HG02642 (cell line): ENCODE measurements around the gene SCAPER.
"Not testable (repeated sequence)": the region's sequence is repeated elsewhere in the genome, so short reads cannot be mapped to it uniquely, and the experiment has no call there.

ENCODE experiments used
- ATAC-seq: cut with Tn5 transposase; IDR thresholded peaks from one replicate; pipeline ENCODE4 v1.9.1; 2021; ENCODE audit warnings: mild to moderate bottlenecking; ENCODE audit not compliant: unreplicated experiment, poor library complexity

Gene SCAPER

DNA sequence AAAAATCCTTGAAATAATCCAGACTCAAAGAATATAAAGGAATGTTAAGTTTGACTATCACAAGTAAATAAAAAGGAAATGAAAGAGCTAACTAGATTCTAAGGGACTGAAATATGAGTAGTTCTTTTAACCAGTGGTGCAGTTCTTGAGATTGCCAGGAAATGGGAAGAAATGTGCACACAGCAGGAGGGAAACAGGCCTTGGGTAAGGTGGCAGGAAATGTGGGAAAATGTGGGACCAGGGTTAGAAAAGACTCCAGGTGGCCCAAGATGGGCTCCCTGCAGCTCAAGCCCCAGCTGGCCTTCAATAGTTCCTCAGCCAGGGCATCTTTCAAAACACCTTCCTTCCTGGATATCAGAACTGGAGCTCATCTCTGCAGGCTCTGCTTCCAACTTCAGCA is 387.2 kb downstream of the SCAPER start:
- no peak for ATAC-seq

DNA sequence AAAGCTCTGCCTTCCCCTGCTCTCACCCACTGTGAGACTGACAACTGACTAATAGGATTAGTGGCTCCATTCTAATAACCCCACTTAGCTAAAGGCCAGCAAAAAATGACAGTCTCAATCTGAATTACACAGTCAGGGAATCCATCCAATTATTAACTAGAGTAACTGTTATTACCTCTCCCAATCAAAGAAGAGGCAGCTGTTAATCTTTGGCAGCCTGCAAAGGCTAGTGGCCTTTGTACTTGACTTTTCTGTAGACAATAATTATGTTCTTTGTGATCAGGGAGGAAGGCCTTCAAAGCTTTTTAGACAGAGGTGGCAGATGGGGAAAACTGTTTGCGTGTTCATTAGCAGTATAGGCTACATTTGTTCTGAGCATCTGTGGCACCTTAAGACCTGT is 390.9 kb downstream of the SCAPER start:
- ATAC-seq: no peak

DNA sequence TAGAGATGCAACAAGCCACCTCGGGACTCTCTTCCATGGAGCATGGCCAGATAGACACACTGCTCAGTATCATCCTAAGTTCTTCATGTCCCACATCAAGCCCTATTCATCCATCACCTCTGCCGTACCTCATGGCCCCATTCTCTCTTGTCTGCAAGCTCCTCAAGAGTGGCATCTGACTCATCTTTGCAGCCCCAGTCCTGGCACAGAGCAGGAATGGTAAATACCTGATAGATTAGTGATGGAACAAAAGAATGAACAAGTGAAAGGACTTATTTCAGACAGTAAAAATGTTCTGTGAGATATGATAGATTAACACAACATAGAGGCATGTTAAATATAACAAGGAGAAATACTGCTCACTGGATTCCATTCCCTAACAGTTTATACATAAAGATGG is 392.2 kb downstream of the SCAPER start:
- no peak for ATAC-seq

DNA sequence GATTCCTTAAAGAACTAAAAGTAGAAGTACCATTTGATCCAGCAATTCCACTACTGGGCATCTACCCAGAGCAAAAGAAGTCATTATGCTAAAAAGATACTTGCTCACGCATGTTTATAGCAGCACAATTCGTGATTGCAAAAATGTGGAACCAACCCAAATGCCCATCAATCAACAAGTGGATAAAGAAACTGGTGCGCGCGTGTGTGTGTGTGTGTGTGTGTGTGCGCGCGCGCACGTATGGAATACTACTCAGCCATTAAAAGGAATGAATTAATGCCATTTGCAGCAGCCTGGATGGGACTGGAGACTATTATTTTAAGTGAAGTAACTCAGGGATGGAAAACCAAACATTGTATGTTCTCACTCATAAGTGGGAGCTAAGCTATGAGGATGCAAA is 394.5 kb downstream of the SCAPER start:
- not testable (repeated sequence) for ATAC-seq

DNA sequence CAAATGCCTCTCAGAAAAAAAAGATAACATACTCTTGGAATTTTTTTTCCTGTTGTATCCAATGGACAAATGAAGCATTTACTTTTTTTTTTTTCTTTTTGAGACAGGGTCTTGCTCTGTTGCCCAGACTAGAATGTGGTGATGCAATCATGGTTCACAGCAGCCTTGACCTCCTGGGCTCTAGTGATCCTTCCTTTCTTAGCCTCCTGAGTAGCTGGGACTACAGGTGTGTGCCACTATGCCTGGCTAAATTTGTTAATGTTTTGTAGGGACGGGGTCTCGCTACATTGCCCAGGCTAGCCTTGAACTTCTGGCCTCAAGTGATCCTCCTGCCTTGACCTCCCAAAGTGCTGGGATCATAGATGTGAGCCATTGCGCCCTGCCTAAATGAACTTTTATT is 401.3 kb downstream of the SCAPER start:
- ATAC-seq: no peak

DNA sequence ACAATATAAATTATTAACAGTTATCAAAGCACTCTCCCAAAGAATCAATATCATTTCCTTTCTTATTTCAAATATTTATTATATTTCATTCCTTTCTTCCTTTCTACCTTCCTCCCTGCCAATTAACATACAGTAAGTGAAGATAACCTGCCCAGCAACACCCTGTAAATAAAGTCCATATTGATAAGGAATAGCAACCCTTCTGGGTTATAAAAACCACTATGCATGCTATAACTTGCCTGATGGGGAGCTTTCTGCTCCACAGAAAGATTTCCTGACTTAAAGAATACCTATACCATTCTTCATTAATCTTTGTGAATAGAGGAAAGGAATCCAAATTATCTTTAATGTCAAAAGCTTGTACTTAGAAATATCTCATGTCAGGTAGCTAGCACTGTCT is 402.0 kb downstream of the SCAPER start:
- no peak for ATAC-seq

DNA sequence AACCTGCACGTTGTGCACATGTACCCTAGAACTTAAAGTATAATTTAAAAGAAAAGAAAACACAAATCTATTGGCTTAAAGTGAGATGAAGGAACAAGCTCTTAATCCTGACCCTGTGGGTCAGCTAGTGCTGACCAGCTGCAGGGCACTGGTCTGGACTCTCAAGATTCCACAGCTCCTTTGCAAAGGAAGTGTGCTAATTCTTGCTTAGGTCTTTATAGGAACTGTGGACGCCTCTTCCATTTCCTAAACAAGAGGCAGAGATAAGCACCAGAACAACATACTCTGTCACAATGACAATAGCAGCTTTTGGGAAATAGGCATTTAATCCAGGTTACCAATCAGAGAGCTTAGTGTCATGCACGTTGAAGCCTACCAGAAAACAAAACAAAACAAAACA is 402.5 kb downstream of the SCAPER start:
- ATAC-seq: no peak

DNA sequence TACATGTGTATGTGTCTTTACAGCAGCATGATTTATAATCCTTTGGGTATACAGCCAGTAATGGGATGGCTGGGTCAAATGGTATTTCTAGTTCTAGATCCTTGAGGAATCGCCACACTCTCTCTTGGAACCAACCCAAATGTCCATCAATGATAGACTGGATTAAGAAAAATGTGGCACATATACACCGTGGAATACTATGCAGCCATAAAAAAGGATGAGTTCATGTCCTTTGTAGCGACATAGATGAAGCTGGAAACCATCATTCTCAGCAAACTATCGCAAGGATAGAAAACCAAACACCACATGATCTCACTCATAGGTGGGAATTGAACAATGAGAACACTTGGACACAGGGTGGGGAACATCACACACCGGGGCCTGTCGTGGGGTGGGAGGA is 403.0 kb downstream of the SCAPER start:
- ATAC-seq: not testable (repeated sequence)

DNA sequence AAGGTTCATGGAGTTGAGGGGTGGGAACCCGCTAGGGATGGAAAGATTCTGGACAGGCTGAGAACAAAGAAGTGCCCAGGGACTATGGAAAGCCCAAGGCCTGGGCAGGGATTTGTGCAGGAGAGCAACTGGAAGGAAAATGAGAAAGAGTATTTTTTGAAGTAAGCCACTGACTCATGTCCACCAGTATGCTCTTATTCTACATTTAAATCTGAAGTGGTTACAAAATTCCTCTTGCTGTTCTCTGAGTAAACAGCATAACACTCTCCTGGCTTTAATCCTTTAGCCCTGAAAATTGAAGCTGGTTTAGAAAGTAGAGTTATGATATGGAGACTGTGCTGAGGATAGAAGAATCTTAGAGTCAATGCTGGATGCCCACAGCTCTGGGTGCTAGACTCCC is 403.4 kb downstream of the SCAPER start:
- ATAC-seq: no peak

DNA sequence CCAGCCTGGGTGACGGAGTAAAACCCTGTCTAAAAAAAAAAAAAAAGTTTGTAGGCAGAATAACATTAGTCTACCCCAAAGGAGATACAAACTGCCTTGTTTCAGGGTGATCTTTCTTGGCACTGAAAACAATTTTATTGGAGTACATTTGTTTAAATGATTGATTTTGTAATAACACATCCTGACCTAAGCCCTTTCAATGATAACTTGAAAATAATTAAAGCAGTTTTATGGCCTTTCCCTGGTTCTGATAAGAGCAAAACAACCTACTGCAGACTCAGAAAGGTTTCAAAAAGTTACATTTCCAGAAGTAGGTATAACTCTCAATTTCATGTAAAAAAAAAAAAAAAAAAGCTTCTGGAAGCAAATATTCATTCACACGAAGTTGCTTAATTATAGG is 404.1 kb downstream of the SCAPER start:
- no peak for ATAC-seq

DNA sequence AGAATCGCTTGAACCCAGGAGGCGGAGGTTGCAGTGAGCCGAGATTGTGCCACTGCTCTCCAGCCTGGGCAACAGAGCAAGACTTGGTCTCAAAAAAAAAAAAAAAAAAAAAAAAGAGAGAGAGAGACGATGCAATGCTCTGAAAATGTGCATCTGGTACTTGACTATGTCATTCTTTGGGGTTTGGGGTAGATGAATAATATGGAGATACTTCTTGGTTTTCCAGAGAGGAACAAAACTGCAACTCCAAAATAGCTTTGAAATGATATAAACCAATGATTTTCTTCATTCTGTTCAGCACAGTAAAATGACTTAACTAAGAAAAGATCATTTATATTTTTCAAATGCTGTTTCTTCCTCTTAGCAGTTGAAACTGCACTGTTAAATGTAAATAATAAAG is 409.7 kb downstream of the SCAPER start:
- ATAC-seq: no peak

DNA sequence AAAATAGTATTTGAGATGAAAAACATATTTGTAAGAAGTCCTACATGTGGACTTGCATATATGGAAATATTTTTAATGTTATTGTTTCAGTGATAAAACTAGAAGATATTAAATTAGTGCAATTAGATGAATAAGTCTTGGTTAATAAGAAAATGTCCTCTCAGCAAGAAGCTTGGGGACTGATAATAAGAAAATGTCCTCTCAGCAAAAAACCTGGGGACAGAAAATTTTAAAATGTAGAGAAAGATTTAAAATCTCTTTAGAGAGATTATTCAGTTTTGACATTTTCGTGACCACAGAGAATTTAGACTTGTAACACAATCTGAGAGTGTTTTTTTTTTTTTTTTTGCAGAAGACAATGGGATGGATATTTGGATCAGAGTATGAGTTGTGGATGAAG is 412.6 kb downstream of the SCAPER start:
- no peak for ATAC-seq

DNA sequence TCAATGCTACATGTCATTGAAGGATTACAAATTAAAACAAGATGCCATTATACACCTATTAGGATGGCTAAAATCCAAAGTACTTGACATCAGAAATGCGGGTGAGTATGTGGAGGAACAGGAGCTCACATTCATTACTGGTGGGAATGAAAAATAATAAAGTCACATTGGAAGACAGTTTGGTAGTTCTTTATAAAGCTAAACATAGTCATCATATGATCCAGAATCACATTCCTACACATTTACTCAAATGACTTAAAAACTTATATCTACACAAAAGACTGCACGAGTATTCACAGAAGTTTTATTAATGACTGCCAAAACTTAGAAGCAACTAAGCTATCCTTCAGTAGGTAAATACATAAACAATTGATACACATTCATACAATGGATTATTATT is 421.4 kb downstream of the SCAPER start:
- no peak for ATAC-seq

DNA sequence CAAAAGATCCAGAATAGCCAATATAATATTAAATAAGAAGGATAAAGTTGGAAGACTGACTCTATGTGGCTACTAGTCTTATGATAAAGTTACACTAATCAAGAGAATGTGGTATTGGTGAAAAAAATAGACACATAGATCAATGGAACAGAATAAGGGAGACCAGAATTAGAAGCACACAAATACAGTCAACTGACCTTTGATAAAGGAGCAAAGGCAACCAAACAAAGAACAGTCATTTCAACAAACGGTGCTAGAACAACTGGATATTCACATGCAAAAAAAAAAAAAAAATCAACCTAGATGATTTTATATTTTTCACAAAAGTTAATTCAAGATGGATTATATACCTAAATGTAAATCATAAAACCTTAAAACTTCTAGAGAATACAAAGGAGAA is 422.1 kb downstream of the SCAPER start:
- no peak for ATAC-seq

DNA sequence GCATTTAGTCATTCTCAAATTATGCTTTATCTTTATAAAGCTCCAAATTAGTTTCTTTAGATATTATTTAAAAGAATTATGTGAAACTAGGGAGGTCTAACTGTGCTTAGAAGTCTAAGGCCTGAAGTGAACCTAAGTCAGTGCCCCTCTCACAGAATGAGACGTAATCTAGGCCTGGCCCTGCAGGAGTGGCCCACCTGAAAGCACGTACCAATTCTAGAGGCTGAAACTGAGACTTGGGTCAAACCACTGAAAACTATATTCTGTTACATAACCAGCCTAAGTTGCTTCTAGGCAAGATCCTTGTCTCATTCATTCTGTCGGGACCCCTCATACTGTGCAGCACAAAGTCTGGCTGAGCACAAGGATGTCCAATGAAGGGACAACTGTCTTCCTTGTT is 424.9 kb downstream of the SCAPER start:
- no peak for ATAC-seq

DNA sequence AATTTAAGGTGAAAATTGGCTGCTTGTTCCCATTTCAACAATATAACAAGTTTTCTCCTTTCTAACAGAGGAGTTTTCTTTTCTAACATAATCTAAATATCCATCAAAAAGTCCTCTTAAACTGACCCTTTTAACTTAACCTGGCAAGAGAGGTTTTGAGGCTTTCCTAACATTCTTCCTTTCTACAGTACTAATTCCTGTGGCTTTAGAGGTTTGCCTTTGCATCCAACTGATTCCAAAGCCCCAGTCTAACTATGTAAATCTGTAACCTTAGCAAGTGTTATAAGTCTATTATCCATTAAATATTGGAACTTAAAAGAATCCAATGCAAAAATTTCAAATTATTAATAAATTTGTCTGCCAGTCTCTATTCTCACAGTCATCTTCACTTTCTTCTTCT is 434.4 kb downstream of the SCAPER start:
- no peak for ATAC-seq

DNA sequence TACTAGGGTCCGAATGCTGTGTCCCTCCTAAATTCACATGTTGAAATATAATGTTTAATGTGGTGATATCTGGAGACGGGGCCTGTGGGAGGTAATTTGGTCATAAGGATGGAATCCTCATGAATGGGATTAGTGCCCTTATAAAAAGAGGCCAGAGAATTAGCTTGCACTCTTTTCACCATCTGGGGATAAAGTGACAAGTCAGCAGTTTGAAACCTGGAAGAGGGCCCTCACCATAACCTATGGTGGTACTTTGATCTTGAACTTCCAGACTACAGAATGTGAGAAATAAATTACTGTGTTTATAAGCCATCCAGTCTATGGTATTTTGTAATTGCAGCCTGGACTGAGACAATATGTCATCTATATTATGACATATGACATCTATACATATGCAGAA is 436.4 kb downstream of the SCAPER start:
- no peak for ATAC-seq

DNA sequence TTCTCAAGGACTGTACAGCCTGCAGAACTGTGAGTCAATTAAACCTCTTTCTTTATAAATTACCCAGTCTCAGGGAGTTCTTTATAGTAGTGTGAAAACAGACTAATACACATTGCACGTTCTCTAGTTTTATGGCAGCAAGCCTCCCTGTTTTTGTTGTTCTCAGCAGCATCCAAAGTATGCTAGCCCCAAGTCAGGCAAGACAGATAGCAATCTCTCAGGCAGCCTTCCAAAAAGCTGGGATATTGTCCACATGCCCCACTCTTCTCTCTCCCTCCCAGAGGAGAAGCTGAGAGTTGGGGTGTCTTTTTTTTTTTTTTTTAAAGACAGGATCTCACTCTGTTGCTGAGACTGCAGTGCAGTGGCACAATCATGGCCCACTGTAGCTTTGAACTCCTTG is 438.0 kb downstream of the SCAPER start:
- ATAC-seq: no peak

DNA sequence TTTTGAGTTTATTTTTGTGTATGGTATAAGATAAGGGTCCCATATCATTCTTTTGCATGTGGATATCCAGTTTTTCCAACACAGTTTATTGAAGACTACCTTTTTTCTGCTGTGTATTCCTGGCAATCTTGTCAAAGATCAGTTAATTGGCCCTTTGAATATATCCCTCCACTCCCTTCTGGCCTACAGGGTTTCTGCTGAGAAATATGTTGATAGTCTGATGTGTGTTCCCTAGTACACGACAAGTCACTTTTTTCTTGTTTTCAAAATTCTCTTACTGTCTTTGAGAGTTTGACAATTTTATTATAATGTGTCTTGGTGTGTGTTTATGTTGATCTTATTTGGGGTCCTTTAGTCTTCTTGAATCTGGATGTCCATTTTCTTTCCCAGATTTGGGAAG is 439.4 kb downstream of the SCAPER start:
- no peak for ATAC-seq

DNA sequence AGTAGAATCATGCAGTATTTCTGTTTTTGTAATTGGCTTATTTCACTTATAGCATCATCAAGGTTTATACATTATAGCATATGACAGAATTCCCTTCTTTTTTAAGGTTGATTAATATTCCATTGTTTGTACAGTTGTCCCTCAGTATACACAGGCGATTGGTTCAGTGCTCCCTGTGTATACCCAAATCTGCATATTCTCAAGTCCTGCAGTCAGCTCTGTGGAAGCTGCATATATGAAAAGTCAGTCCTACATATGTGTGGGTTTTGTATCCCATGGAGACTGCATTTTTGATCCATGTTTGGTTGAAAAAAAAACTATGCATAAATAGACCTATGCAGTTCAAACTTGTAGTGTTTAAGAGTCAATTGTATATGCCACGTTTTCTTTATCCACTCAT is 440.9 kb downstream of the SCAPER start:
- no peak for ATAC-seq

DNA sequence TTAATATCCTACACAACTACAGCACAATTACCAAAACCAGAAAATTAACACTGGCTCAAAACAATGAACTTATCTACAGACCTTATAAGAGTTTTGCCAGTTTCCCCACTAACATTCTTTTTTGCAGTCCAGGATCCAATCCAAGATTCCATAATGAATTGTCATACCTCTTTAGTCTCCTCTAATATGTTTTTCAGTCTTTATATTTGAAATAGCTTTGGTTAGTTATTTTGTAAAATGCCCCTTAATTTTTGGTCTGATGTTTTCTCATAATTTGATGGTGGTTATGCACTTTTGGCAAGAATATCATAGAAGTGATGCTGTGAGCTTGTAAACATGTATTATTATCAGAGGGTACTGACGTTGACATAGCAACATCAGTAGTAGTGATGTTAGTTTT is 444.3 kb downstream of the SCAPER start:
- no peak for ATAC-seq

DNA sequence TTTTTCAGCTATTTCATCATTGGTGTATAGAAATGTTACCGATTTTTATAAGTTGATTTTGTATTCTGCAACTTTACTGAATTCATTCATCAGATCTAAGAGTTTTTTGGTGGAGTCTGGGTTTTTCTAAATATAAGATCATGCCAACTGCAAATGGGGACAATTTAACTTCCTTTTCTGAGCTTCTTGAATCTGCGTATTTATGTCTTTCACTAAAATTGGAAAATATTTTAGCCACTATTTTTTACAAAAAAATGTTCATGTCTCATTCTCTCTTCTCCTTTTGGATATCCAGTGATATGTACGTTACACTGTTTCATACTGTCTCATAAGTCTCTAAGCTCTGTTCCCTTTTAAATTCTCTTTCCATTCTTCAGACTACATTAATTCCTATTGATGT is 444.8 kb downstream of the SCAPER start:
- ATAC-seq: no peak

DNA sequence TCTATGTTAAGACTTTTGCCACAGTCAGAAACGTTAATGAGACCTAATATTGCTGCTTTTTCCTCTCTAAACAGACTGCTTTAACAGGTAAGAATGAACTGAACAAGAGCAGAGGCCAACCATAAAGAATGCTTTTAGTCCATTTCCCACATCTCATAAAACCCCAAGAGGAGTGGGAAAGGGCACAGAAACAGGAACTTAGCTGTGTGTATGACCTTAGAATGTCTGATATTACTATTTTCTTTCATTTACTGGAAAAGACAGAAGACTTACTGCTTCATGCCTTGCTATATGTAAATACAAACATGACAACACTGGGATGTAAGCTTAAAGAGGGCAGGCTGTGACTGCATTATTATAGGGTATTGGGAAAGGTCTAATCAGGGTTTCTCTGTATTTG is 453.6 kb downstream of the SCAPER start:
- ATAC-seq: no peak
